A549 (cell line): ENCODE data around the gene GMDS.

Source experiments
- BCL3 ChIP-seq: fragments of >200 bp; sonication (Bioruptor Twin); formaldehyde crosslinking; IDR thresholded peaks from 3 replicates; pipeline ENCODE4 v1.6.1; 2016
- CTCF ChIP-seq: fragments of >200 bp; sonication (Bioruptor Twin); formaldehyde crosslinking; IDR thresholded peaks from 3 replicates; pipeline ENCODE4 v1.5.1; 2016
- PHF8 ChIP-seq: fragments of 200-600 bp; sonication (generic); IDR thresholded peaks from 2 replicates; pipeline ENCODE4 v1.6.1; 2016; ENCODE audit warnings: low read depth, mild to moderate bottlenecking, antibody characterized with exemption, moderate library complexity, borderline replicate concordance

DNA sequence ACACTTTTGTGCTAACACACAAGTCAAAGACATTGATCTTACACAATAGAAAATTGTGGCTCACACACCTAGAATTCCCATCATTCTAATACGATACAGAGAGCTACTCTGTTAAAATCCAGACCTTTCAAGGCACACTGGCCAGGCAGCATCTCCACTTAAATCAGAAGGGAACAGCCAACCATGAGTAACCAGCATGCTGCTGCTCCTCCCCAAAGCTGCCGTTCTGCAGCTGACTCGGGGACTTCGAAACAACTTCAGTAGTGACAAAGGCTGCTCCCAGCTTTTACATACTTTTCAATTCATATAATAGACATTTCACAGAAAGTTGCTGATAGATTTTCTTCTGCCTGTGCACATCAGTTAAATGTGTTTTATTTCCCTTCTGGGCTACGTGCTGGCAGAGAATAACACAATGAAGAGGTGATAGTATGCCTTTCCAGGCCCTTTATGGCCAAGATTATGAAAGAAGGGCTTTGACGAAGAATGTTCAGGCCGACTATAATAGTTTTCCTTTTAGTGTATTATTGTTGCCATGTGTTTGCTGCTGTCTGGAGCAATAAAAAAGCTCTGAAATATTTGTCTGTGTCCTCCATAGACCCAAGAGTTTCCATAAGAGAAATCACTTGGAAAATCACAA lies 159.0 kb downstream of the GMDS start:
- no peak for TF ChIP-seq BCL3
- no peak for TF ChIP-seq PHF8
- TF ChIP-seq CTCF = no peak
